ENCODE data around the gene UFD1.

UFD1 gene

DNA sequence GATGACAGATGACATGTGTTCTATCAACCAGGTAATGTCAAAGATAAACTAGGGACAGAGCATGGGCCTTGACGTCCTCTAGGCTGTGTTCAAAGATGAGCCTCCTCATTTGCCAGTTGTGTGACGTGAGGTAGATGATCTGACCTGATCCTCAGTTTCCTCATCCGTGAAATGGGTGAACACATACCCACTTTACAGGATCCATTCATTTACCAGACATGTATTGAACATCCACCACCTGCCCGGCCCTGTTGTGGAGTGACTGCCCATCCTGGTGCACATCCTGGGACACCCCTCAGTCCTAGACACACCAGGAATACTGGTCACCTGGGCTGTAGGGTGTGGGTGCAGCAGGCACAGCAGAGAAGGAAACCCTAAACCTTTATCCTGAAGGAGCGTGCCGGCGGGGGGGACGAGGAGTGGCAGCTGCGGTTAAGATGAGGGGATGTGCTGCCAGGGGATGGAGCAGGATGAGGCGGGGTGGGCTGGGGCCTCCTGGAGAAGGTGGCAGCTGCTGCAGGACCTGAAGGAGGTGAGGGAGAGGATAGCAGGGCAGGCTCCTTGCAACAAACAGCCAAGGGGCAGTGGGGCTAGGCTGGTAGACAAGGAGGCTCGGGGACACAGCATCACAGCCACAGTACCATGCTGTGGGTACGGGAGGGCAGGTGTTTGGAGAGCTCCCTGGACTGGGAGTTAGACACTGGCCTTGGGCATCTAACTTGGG, 36.8 kb upstream of the UFD1 start:
- no peak for DNase-seq

DNA sequence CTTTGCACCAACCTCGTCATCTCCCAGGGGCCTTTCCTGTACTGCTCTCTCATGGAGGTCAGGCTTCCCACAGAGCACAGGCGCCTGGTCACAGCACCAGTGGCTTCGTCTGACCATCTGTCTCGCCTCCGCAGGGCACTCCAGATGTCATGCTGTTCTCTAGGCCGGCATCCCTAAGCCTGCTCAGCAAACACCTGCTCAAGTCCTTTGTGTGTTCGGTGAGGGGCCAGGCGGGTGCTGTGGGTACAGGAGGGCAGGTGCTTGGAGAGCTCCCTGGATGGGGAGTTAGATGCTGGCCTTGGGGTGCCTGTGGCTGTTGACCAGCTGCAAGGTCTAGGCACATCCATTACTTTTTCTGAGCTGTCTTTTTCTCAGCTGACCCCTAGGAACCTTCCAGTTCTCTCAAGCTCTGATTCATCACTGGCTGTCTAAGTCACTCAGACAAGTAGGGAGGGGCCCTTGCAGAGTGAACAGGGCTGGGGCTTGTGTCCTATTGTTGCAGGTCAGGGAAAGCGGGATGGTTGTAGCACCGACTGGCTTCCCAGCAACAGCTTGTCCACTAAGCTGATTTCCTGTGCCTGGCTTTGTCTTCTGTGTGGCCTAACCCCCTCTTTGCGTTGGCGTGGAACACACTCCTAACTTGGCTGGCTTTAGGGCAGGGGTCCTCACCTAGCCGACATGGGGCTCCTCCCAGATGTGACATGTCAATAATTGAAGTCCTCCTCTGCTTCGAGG, 36.0 kb upstream of the UFD1 start:
- DNase-seq, result no peak

DNA sequence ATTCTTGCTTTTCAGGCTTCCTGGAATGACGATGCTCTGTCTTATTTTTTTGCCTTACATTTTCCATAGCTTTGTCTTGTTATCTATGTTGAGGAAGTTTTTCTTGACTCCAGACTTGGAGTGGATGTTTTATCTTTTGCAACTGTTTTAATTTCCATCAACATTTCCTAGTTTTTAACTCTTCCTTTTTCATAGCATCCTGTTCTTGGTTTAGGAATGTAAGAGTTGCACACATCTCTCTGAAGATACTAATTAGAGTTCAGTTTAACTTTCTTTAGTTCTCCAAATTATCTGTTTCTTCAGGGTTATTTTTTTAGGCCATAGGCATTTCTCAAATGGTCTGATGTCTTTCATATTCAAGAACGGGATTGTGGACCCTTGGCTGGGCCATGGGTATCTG, 34.8 kb upstream of the UFD1 start:
- DNase-seq, result no peak

DNA sequence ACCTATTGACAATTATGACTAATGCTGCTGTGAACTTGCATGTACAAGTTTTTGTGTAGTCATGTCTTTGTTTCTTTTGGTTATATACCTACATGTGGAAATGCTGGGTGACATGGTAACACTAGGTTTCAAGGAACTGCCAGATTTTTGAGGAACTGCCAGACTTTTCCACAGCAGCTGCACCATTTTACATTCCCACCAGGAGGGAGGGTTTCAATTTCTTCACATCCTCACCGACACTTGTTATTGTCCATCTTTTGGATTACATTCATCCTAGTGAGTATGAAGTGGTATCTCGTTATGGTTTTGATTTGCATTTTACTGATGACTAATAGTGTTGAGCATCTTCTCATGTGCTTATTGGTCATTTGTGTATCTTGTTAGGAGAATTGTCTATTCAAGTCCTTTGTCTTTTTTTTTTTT, 31.9 kb upstream of the UFD1 start:
- DNase-seq, result no peak

DNA sequence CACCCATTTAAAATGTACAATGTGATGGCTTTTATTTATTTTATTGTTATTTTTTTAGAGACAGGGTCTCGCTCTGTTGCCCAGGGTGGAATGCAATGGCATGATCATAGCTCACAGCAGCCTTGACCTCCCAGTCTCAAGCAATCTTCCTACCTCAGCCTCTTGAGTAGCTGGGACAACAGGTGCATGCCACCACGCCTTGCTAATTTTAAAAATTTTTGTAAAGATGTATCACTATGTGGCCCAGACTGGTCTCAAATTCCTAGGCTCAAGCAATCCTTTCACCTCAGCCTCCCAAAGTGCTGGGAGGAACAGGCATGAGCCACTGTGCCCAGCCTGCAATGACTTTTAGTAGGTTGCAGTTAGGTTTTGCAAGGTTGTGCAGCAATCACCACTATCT, 30.9 kb upstream of the UFD1 start:
- DNase-seq, result no peak

DNA sequence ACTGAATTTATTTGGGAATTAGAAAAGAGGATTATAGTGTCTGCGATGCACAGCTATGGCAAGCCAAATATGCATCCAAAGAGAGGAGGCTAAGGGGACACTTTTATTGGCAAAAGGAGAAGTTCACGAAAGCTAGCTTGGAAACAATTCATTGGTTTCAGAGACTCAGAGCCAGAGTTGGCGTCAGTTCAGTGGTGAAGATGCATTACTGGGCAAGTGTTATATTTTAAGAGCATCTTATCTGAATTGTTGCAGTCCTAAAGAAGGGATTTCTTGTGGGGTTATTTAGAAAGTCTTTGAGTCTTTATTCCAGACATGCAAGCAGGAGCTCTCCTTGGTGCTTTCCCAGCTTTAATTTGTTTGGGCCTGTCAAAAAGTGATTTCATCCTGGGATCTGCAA, 30.2 kb upstream of the UFD1 start:
- no peak for DNase-seq

DNA sequence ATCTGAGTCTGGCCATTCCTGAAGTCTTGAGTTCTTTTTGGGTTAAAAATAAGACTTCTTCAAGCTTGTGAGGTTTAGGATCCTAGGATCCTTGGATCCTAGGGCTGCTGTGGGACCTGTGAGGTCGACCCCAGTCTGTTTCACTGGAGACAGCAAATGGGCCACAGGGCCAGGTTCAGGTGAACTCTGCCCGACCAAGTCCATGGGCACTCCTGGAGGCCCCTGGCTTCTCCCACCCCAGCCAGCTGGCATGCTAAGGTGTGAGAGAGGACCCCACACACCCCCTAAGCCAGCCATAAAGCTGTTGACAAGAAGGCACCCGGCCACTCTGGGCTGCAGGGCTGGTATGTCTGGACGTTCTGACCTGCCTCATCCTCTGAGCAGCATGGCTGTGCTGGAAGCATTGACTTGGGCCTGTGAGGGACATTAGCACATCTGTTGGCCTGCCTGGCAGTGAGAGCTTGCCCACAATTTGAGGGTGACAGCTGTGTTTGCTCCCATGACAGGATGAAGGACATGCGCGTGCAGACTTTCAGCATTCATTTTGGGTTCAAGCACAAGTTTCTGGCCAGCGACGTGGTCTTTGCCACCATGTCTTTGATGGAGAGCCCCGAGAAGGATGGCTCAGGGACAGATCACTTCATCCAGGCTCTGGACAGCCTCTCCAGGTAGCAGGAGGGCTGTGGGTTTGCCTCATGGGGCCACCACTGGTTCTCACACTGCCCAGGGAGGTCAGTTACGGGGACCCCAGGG, 29.2 kb upstream of the UFD1 start:
- DNase-seq, result no peak

DNA sequence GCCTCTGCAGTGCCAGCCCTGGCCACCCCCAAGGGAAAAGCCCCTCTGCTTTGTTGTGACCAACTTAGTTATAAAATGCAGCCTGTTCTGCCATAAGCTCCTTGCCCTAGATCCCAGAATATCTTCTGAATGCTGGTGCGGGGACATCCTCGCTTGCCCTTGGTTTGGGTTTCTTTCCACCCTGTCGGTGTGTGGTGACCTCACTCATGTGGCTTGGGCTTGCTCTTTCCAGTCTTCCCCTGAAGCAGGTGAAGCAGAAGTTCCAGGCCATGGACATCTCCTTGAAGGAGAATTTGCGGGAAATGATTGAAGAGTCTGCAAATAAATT, 28.5 kb upstream of the UFD1 start:
- no peak for DNase-seq

DNA sequence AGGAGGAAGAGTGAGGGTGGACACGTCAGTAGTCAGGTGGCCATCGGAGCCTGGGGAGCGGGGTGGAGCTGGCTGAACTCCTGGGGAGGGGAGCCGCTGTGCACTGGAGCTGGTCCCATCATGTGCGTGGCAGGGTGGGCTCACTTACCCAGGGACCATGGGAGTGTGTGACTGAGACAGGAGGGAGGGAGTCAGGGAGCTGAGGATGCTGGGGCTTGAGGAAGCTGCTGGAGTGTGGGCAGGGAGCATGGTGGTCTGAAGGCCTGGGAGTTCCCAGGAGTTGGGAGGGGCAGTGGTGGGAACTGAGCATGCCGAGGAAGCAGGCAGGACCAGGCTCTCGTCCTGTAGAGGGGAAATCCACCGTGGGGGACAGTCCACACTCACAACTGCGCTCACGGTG, 27.2 kb upstream of the UFD1 start:
- no peak for DNase-seq

DNA sequence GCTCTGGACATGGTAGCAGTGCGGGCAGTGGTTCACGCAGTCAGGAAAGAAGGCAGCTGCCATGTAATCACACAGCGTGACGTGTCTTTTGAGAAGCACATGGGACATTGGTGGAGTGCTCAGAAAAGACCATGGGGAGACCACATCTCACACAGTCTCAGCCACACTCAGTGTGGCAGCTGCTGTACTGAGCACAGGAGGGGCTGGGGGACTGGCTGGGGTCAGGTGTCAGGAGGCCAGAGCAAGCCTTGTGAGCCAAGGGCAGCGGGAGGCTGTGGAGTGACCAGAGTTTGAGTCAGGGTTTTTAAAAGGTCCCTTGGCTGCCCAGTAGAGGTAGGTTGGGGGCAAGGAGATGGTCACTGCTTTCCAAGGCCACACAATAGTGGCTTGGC, 26.7 kb upstream of the UFD1 start:
- DNase-seq, result no peak

DNA sequence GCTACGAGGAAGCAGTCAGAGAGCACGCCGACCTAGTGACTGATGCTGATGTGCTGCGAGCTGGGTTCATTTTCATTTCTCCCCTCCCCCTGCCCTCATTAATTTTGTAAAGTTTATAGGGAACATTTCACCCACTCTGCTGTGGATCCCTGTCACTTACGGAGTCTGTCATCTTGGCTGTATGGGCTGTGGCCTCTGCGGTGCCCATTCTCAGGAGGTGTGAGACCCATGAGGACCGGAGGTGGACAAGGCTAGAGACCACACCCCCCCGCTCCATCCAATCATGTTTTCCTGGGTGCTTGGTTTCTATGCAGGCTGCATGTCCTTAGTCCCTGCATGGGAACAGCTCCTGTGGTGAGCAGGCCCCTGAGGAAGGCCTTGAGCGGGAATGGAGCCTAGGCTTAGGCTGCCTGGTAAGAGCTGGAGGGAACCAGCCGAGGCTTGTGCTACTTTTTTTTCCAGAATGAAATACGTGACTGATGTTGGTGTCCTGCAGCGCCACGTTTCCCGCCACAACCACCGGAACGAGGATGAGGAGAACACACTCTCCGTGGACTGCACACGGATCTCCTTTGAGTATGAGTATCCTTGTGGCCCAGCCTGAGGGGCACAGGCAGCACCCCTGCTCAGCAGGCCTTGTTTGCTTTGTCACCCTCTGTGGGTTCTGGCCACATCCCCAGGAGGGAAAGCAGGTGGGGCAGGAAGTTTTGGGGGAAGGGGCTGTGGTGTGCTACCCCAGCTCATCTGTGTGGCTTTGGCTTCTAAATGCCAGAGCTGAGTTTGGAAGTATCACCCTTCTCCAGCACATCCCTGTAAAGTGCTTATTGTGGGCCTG, 26.1 kb upstream of the UFD1 start:
- DNase-seq, result no peak

DNA sequence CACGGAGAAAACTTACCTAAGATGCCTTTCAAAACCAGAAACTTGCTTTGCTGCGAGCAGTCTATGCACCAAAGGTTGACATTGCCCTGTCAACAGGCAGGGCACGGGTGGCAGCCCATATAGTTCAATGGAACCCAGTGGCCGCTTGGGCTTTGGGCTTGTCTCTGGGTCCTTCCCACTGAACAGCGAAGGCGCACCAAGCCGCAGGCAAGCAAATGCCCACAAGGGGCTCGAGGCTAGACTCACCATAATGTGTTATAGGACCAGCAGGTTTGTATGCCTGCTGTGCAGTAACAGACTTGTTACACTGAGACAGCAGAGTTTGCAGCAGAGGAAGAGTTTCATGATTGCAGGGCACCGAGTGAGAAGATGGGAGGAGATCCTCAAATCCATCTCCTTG, 24.9 kb upstream of the UFD1 start:
- DNase-seq, result no peak

DNA sequence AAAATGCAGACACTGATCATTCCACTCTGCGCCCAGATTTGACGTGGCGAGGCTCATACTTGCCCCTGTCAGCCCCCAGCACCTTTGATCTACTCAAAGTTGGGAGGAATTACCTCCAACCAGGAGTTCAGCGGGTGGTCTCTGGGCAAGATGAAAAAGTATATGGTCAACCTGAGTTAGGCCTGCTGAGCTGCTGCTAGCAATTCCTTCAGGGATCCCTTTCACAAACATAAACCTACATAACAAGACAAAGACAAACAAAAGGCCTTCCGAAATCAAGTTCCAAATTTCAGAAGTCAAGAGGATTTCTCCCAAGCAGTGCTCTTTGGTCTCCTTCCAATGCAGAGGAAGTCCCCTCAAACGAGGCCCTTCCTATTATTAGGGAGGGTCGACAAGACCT, 24.4 kb upstream of the UFD1 start:
- no peak for DNase-seq

DNA sequence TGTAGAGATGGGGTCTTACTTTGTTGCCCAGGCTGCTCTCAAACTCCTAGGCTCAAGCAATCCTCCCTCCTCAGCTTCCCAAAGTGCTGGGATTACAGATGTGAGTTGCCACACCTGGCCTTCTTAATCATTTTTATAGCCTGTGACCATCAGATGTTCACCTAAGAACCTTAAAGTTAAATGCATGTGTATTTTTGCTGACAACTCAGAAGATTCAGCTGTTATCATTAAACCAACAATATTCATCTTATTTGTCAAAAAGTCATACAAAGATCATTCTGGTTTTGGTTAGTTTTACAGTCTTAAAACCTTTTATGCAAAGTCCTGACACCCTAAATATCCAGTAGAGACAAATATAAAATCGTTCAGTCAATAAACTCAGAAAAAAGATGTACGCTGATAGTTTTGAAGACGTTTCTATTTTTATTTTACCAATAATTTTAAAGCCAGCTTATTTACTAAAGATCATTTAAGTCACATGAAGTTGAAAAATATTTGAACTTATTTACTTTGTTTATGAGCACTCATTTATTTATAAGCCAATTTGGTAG, 23.0 kb upstream of the UFD1 start:
- no peak for DNase-seq

DNA sequence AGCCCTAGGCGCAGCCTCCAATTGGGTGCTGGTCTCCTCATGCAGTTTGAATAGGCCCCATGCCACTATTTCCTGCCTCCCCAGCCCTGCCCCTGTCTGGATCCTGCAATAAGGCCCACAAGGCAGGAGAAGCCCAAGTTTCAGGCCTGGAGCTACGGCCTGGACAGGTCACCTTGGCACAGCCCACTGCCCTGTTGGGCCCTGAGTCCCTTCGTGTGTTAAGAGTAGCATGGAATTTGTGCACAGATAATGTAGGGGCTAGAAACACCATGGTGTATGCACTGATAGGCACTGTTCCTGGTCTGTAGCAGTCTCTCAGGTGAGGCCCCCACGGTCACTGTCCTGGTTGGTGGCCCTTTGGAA, 20.9 kb upstream of the UFD1 start:
- DNase-seq, result no peak

DNA sequence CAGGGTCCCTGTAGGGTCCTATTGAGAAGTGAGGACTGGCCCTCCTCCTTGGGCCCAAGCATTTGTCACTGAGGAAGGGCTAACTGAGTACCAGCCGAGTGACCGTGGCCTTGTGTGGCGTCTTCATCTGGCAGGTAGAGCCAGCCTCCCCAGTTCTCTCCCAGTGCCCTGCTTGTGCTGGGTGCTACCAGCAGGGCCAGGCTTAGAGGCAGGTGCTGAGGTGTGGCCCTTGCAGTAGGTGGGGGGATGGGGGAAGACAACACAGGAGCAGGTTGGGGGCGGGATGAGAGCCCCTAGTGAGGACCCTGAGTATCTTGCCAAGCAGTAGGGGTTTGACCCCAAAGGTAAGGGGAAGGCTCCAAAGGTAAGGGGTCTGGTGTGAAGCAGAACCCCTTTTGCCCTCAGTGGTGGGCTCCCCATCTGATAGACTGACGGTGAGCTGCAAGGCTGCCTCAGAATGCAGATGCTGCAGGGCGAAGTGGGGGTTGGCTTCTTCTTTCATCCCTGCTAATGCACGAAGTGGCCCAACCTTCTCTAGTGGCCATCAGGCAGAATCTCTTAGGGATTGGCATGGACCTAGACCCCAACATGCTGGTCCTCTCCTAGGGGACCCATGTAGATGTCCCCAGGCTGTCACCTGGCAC, 20.4 kb upstream of the UFD1 start:
- no peak for DNase-seq

DNA sequence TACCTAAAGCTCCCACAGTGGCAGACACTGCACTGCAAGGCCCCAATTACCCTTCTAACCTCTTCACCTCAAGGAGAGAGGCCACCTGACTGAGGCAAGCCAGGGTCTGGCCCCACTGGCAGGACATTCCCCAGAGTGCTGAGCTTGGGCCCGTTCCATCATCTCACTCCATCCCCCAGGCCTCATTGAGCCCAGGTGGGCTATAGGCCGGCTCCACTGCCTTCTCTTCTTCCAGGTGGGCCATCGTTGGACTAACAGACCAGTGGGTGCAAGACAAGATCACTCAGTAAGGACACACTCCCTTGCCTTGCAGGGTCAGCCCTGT, 19.8 kb upstream of the UFD1 start:
- no peak for DNase-seq

DNA sequence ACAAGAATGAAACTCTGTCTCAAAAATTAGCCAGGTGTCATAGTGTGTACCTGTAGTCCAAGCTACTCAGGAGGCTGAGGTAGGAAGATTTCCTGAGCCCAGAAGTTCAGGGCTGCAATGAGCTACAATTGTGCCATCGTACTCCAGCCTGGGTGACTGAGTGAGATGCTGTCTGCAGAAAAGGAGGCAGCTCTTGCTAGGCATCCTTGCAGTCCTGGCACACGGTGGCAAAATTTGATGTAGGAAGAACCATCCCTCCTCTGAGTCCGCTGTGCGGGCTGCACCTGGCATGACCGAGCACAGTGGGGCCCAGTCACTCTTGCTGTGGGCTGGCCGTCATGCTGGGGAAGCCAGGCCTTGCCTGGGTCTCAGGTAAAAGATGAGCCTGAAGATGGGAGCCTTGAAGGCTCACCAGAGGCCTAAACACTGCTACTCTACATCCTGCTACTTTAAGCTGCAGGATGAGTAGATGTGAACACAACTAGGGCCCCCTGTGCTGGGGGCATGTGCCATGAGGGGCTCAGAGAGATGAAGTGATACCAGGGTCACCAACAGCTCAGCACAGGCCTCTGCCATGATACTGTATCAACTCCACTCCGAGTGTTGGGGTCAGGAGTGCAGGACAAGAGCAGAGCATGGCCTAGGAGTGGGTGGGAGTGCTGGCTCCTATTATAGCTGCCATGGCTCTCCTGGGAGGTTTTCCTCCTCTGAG, 19.3 kb upstream of the UFD1 start:
- DNase-seq, result no peak

DNA sequence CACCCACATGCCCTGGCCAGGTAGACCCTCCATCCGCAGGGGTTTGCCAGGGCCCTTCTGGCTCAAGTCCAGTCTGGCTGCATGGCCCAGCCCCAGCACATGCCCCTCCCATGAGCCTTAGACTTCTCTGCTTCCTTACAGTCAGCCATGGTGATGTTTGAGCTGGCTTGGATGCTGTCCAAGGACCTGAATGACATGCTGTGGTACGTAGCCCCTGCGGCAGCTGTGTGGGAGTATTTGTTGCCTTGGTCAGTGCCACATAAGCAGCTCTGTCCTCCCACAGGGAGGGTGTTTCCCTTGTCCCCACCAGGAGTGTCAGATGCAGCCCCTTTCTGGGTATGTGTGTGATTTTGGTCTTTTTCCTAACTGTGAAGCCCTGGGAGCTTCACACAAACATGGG, 18.3 kb upstream of the UFD1 start:
- no peak for DNase-seq

DNA sequence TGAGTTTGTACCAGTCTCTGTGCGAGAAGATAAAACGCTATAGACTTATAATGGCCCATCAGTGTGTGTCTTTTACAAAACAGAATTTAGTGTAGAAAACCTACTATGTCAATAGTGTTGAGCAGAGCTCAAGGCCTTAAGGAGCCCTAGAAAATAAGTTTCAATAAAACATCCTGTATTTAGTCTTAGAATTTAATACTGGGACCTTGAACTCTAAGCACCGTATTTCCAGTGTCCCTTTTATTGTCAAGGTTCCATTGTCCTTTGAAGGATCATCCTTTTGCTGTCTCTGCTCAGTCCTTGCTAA, 17.3 kb upstream of the UFD1 start:
- no peak for DNase-seq

DNA sequence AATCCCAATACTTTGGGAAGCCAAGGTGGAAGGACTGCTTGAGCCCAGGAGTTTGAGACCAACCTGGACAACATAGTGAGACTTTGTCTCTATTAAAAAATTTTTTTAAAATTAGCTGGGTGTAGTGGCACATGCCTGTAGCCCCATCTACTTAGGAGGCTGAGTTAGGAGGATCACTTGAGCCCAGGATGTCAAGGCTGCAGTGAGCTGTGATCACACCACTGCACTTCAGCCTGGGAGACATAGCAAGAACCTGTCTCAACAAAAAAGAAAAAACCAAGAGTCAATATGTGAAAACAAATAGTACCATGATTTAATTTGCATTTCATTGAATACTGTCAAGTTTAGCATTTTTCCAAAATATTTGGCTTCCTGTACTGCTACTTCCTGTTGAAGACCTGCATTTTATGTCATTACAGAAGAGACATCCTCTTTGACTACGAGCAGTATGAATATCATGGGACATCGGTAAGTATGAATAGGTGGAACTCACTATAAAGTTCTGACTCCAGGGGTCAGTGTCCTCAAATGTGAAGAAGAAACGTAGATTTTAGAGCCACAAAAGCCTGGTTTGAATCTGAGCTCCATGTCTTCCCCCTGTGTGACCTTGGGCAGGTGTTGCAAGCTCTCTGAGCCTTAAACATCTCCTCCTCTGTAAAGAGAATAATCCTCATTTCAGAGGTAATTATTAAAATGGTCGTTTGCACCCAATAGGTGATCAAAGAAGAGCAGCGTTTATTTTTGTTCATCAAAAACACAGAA, 16.8 kb upstream of the UFD1 start:
- DNase-seq, result no peak
